ENCODE measurements around the gene STARD13. TPM values are rescaled to one million over a fixed set of nuclear protein-coding genes. Genes with fewer than 3 reads are reported as not detected.

Gene STARD13
- total and polyA plus RNA-seq, 12 donors, result 7.1 to 38.3 (median 27.8) TPM

GRCh38 chr13:33205804-33206221 is 79.7 kb downstream of the STARD13 start:
- 14 to 18% methylated on average over 6 of the region's 6 CpGs for WGBS, 2 donors
- H3K27ac ChIP-seq, result peak overlapping the region; percentile 54 to 87 (median 80)
- intact Hi-C loops (cut with DNase I), result loop anchor here in 1 of 10 donors (10.0 kb wide), 1 partner anchor 191 kb away; the partner anchor contains the start of gene KL
- peak overlapping the region in 9 of 10 donors; percentile 14 to 54 (median 44) for H3K4me3 ChIP-seq
- H3K27me3 ChIP-seq, result no peaks in the 10 kb centered on the region
- DNase-seq (peak in 1 of 2 donors; percentile 39), ATAC-seq (peak in 7 of 8 donors; percentile 16 to 58 (median 24))
- H3K9me3 ChIP-seq, result no peaks in the 10 kb centered on the region
- H3K4me1 ChIP-seq, result peaks cover 27 to 84% (median 71%) of the 10 kb centered on the region in 9 donors
- TF ChIP-seq CTCF (IDR thresholded peaks at IDR 0.05), result no peak
- no peaks in the 10 kb centered on the region for H3K36me3 ChIP-seq

GRCh38 chr13:33205224-33205623 is 80.3 kb downstream of the STARD13 start:
- H3K27ac ChIP-seq, result peak overlapping the region; percentile 54 to 87 (median 80)
- peak overlapping the region in 9 of 10 donors; percentile 21 to 54 (median 44) for H3K4me3 ChIP-seq
- no peaks in the 10 kb centered on the region for H3K27me3 ChIP-seq
- no peaks in the 10 kb centered on the region for H3K9me3 ChIP-seq
- ATAC-seq (peak in 2 of 8 donors; percentile 13 to 17), DNase-seq (no peak)
- intact Hi-C loops (cut with DNase I), result loop anchor here in 1 of 10 donors (10.0 kb wide), 1 partner anchor 190 kb away; the partner anchor contains the start of gene KL
- peaks cover 27 to 90% (median 73%) of the 10 kb centered on the region in 9 donors for H3K4me1 ChIP-seq
- H3K36me3 ChIP-seq, result no peaks in the 10 kb centered on the region
- 25 to 42% methylated on average over 4 of the region's 4 CpGs for WGBS, 2 donors
- TF ChIP-seq CTCF (IDR thresholded peaks at IDR 0.05), result no peak

GRCh38 chr13:33204130-33204927 is 81.2 kb downstream of the STARD13 start:
- Histone ChIP-seq H3K4me3 (peak overlapping the region in 9 of 10 donors; percentile 21 to 54 (median 44)), H3K27ac (peak overlapping the region; percentile 54 to 87 (median 80)), H3K9me3 (no peaks in the 10 kb centered on the region), H3K27me3 (no peaks in the 10 kb centered on the region), H3K36me3 (no peaks in the 10 kb centered on the region), H3K4me1 (peaks cover 27 to 99% (median 82%) of the 10 kb centered on the region in 9 donors)
- DNase-seq, result peak; percentile 50 to 87
- ATAC-seq, result peak; percentile 73 to 89 (median 82)
- intact Hi-C loops (cut with DNase I), result loop anchor here in 3 of 10 donors (5.0 to 10.0 kb wide), 4 partner anchors 37 to 338 kb away; partner anchors contain the start of gene KL (in 1 of the 3)
- 25 to 29% methylated on average over 12 of the region's 12 CpGs for WGBS, 2 donors
- no peak for TF ChIP-seq CTCF (IDR thresholded peaks at IDR 0.05)

- DNase-seq (no peak), ATAC-seq (no peak)
- 85% methylated on average over 8 of the region's 8 CpGs for WGBS, 2 donors
- Histone ChIP-seq H3K27ac (peak overlapping the region in 6 of 10 donors; percentile 79 to 87 (median 80)), H3K4me3 (no peak overlapping the region), H3K36me3 (no peaks in the 10 kb centered on the region), H3K27me3 (no peaks in the 10 kb centered on the region), H3K9me3 (no peaks in the 10 kb centered on the region), H3K4me1 (peaks cover 17 to 100% (median 73%) of the 10 kb centered on the region in 9 donors)
- no peak for TF ChIP-seq CTCF (IDR thresholded peaks at IDR 0.05)
- intact Hi-C loops (cut with DNase I), result loop anchor here in 3 of 10 donors (5.0 to 10.0 kb wide), 4 partner anchors 35 to 340 kb away; partner anchors contain the start of gene KL (in 1 of the 3)
These were observed 82.8 kb downstream of the STARD13 start for GRCh38 chr13:33202644-33203169.
